Activated T-cell treated with anti-CD3 and anti-CD28 coated beads for 1 hour (primary cell): Measurements from ENCODE around the gene DRC7.

ENCODE experiments used
- DNase-seq: peaks from one replicate; pipeline ENCODE4 v3.0.0-alpha.2; 2020; ENCODE audit warnings: low read depth

Gene DRC7

GRCh38 chr16:57694725-57695679 is at the start of gene DRC7:
Gene DRC7 (plus strand): TSS chr16:57694806. CDS start chr16:57697950, 3,144 bp downstream.
- no peak for DNase-seq

GRCh38 chr16:57645169-57645568 is 49.4 kb upstream of the DRC7 start:
- DNase-seq, result no peak

GRCh38 chr16:57645691-57646387 is 48.8 kb upstream of the DRC7 start:
- no peak for DNase-seq

- DNase-seq, result no peak
Observed at GRCh38 chr16:57646388-57647039, 48.1 kb upstream of the DRC7 start.

- DNase-seq, result no peak
Observed at GRCh38 chr16:57647136-57647875, 47.3 kb upstream of the DRC7 start.

GRCh38 chr16:57648125-57648524 is 46.5 kb upstream of the DRC7 start:
- DNase-seq, result no peak

GRCh38 chr16:57648581-57649442 is 45.8 kb upstream of the DRC7 start:
- DNase-seq, result peak; percentile 75

- DNase-seq, result no peak
Observed at GRCh38 chr16:57649443-57649751, 45.2 kb upstream of the DRC7 start.

- DNase-seq, result no peak
Observed at GRCh38 chr16:57649846-57650245, 44.8 kb upstream of the DRC7 start.

GRCh38 chr16:57651344-57652333 is 43.0 kb upstream of the DRC7 start:
- no peak for DNase-seq

- DNase-seq, result no peak
Observed at GRCh38 chr16:57652695-57653471, 41.7 kb upstream of the DRC7 start.

GRCh38 chr16:57653936-57654335 is 40.7 kb upstream of the DRC7 start:
- no peak for DNase-seq

GRCh38 chr16:57656342-57656955 is 38.2 kb upstream of the DRC7 start:
- DNase-seq, result no peak

- DNase-seq, result no peak
Observed at GRCh38 chr16:57657228-57657627, 37.4 kb upstream of the DRC7 start.

GRCh38 chr16:57658130-57658877 is 36.3 kb upstream of the DRC7 start:
- DNase-seq, result no peak

- DNase-seq, result no peak
Observed at GRCh38 chr16:57658878-57659674, 35.5 kb upstream of the DRC7 start.
